ENCODE results near the gene TRAP1.

The TRAP1 gene

DNA sequence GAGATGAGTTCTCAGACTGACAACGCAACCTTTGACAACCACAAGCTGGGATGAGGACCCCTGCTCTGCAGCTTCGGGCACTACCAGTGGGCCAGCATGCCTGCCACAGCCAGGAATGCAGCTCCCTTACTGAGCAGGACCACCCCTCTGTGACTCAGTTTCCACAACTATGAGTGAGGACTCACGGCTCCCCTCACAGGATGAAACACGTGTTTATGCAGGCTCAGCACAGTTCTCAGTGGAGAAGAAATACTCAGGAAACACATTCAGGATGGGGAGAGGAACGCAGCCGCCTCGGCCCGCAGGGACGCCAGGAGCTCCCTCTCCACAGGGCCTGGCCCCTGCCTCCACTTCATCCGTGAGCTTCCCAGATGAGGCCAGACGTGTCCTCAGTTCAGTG lies 48.7 kb downstream of the TRAP1 start:
- no peak for DNase-seq (ENCODE audit: low read depth, low spot score)
- H3K4me3 ChIP-seq (ENCODE audit: low read depth, low read length) = no peak overlapping the region
- in situ Hi-C loops (cut with HindIII; ENCODE audit: low sequenced_read_pairs) = no loop called here
- TF ChIP-seq, protein P1, sequence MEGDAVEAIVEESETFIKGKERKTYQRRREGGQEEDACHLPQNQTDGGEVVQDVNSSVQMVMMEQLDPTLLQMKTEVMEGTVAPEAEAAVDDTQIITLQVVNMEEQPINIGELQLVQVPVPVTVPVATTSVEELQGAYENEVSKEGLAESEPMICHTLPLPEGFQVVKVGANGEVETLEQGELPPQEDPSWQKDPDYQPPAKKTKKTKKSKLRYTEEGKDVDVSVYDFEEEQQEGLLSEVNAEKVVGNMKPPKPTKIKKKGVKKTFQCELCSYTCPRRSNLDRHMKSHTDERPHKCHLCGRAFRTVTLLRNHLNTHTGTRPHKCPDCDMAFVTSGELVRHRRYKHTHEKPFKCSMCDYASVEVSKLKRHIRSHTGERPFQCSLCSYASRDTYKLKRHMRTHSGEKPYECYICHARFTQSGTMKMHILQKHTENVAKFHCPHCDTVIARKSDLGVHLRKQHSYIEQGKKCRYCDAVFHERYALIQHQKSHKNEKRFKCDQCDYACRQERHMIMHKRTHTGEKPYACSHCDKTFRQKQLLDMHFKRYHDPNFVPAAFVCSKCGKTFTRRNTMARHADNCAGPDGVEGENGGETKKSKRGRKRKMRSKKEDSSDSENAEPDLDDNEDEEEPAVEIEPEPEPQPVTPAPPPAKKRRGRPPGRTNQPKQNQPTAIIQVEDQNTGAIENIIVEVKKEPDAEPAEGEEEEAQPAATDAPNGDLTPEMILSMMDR (IDR thresholded peaks at IDR 0.05; ENCODE audit: low read depth, low read length) = no peak

- TF ChIP-seq, protein P1 (IDR thresholded peaks at IDR 0.05; ENCODE audit: low read depth, low read length) = no peak
- H3K4me3 ChIP-seq (ENCODE audit: low read depth, low read length) = no peak overlapping the region
- in situ Hi-C loops (cut with HindIII; ENCODE audit: low sequenced_read_pairs) = no loop called here
- DNase-seq (ENCODE audit: low read depth, low spot score) = no peak
These were observed 51.8 kb downstream of the TRAP1 start for GRCh38 chr16:3665508-3665907.

DNA sequence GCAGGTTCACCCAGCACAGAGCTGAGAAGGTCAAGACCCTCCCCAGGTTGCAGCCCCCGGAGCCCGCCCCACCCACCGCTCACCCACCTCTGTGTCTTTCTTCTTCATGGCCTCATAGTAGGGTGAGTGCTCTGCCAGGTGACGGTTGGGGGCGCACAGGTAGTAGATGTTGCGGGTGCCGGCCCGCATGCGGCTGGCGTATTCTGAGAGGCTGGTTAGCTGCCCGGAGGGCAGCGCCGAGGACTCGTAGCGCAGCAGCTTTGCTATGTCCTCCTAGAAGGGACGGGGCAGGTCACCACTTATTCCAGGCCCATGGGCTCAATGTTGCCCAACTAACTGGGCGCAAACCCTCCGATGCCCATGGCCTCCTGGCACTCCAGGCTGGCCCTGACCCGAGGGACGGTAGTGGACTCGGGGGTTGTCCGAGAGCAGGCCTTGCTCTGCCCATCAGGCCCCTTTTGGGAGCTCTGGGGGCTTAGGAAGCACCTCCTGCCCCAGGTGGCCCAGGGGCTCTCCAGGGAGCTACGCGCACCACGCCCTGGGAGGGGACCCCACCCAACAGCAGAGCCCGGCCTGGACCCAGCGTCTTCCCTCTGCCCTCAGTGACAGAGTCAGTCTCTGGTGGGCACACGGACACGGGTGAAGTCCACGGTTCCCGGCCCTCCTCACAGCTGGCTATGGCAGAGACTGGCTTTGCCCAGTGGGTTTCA lies 53.0 kb downstream of the TRAP1 start:
- in situ Hi-C loops (cut with HindIII; ENCODE audit: low sequenced_read_pairs) = no loop called here

DNA sequence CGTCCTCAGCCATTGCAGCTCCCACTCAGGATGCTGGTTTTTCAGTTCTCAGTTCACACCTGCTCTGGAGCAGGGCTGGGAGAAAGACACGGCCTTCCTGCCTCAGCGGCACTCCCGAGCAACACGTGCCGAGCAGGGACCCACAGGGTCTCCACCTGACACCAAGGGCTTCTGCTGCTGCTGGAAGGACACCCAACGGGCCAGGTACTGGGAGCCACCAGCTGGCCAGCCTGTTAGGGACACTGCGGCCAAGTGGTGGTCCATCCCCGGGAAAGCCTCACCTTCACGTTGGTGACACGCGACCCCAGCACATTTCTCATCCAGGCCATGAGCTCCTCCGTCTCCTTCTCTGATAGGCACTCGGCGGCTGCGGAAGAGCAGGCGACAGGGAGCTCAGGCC lies 54.7 kb downstream of the TRAP1 start:
- TF ChIP-seq, protein P1 (IDR thresholded peaks at IDR 0.05; ENCODE audit: low read depth, low read length) = no peak
- no peak for DNase-seq (ENCODE audit: low read depth, low spot score)
- in situ Hi-C loops (cut with HindIII; ENCODE audit: low sequenced_read_pairs) = no loop called here
- no peak overlapping the region for H3K4me3 ChIP-seq (ENCODE audit: low read depth, low read length)

More for the DNA sequence above, 53.0 kb downstream of the TRAP1 start:
- DNase-seq (ENCODE audit: low read depth, low spot score) = no peak
- H3K4me3 ChIP-seq (ENCODE audit: low read depth, low read length) = no peak overlapping the region
- TF ChIP-seq, protein P1 (IDR thresholded peaks at IDR 0.05; ENCODE audit: low read depth, low read length) = no peak

DNA sequence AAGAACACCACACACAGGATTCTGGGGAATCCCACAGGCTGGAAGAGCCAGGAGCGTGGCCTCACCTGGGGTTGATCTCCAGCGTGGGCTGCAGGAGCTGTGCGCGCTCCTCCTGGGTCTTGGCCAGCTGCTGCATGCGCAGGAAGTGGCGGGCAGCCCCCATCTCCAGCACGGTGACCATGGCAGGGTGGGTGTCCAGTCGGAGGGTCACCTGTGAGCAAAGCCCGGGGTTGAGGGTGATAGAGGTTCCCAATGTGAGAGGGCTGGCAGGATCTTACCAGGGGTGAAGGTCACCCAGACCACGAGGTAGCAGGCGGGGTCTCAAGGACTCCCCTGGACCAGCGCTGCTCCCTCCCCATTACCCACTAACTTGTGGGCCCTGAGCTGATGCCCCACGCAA lies 55.4 kb downstream of the TRAP1 start:
- in situ Hi-C loops (cut with HindIII; ENCODE audit: low sequenced_read_pairs) = no loop called here
- TF ChIP-seq, protein P1 (IDR thresholded peaks at IDR 0.05; ENCODE audit: low read depth, low read length) = no peak
- DNase-seq (ENCODE audit: low read depth, low spot score) = no peak
- no peak overlapping the region for H3K4me3 ChIP-seq (ENCODE audit: low read depth, low read length)

- in situ Hi-C loops (cut with HindIII; ENCODE audit: low sequenced_read_pairs) = no loop called here
- TF ChIP-seq, protein P1 (IDR thresholded peaks at IDR 0.05; ENCODE audit: low read depth, low read length) = no peak
- no peak for DNase-seq (ENCODE audit: low read depth, low spot score)
- no peak overlapping the region for H3K4me3 ChIP-seq (ENCODE audit: low read depth, low read length)
These were observed 56.0 kb downstream of the TRAP1 start for GRCh38 chr16:3661311-3661710.
